Vagina (tissue), 2 donors: Measurements from ENCODE around the gene RHOBTB3.

Source experiments
- POLR2A ChIP-seq, 2 donors: fragments of 450-650 bp; IDR thresholded peaks; one replicate each; pipeline ENCODE4 v1.6.1; 2017; ENCODE audit warnings: antibody characterized with exemption in 2 of 2, mild to moderate bottlenecking in 2 of 2, moderate library complexity in 2 of 2
- TF ChIP-seq, protein P1 (sequence below), 3 experiments: fragments of 450-650 bp in 2 of 3; fragments of 200-600 bp in 1 of 3; sonication (generic) in 1 of 3; IDR thresholded peaks; one replicate each; pipeline ENCODE4 v1.5.1; 2017 to 2019; ENCODE audit warnings: antibody characterized with exemption in 3 of 3, mild to moderate bottlenecking in 2 of 3, moderate library complexity in 2 of 3

DNA sequence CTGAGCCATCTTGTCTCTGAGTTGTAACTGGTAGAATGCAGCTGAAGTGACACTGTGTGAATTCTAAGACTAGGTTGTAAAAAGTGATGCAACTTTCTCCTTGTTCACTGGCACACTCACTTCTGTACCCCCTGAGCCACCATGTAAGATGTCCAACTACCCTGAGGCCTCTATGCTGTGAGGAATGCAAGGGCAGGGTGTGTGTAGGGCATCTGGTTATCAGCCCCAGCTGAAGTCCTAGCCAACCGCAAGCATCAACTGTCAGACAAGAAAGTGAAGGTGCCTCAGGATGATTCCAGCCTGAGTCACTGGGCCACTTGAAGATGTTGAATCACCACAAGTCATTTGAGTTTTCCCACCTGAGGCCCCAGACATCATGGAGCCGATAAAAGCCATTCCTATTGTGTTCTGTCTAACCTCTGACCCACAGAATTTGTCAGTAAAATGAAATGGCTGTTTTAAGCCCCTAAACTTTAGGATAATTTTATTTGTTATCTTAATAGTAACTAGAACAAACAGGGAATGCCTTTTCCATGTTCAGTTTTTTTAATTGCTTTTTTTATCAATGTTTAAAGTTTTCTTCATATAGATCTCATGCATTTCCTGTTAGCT is 18.7 kb upstream of the RHOBTB3 start:
- TF ChIP-seq, protein P1, sequence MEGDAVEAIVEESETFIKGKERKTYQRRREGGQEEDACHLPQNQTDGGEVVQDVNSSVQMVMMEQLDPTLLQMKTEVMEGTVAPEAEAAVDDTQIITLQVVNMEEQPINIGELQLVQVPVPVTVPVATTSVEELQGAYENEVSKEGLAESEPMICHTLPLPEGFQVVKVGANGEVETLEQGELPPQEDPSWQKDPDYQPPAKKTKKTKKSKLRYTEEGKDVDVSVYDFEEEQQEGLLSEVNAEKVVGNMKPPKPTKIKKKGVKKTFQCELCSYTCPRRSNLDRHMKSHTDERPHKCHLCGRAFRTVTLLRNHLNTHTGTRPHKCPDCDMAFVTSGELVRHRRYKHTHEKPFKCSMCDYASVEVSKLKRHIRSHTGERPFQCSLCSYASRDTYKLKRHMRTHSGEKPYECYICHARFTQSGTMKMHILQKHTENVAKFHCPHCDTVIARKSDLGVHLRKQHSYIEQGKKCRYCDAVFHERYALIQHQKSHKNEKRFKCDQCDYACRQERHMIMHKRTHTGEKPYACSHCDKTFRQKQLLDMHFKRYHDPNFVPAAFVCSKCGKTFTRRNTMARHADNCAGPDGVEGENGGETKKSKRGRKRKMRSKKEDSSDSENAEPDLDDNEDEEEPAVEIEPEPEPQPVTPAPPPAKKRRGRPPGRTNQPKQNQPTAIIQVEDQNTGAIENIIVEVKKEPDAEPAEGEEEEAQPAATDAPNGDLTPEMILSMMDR (IDR thresholded peaks at IDR 0.05), result no peak
- TF ChIP-seq POLR2A (IDR thresholded peaks at IDR 0.05), result no peak
